Colonic mucosa (tissue), 4 donors: ENCODE measurements around the gene PDE1C. TPM values are rescaled to one million over a fixed set of nuclear protein-coding genes. Genes with fewer than 3 reads are reported as not detected.

Experiments used
- DNase-seq: peaks from one replicate; pipeline ENCODE4 v3.0.0-alpha.2; 2020
- H3K27ac ChIP-seq: fragments of 200-600 bp; one replicate; pipeline ENCODE4 v1.8.0; 2021
- H3K27me3 ChIP-seq: fragments of 200-600 bp; one replicate; pipeline ENCODE4 v1.8.0; 2021
- H3K36me3 ChIP-seq: fragments of 200-600 bp; one replicate; pipeline ENCODE4 v1.8.0; 2021
- H3K4me1 ChIP-seq: fragments of 200-600 bp; one replicate; pipeline ENCODE4 v1.8.0; 2021; ENCODE audit warnings: mild to moderate bottlenecking
- H3K4me3 ChIP-seq: fragments of 200-600 bp; one replicate; pipeline ENCODE4 v1.8.0; 2021
- H3K9ac ChIP-seq, 2 donors: one replicate each; pipeline ENCODE4 v1.7.0; 2013; ENCODE audit warnings: control low read depth in 2 of 2, low read depth in 2 of 2, low read length in 2 of 2
- H3K9me3 ChIP-seq: fragments of 200-600 bp; one replicate; pipeline ENCODE4 v1.8.0; 2021
- intact Hi-C: fragments of 100-400 bp; cut with DNase I; formaldehyde crosslinking; loops from one replicate; pipeline ENCODE4 v1.14.1; 2022
- total RNA-seq, 2 donors: library from RNA; stranded (reverse); fragmentation: NEBNext Ultra II Directional in 1 of 2; extraction: Animal tissue kit (Norgen Biotek cat#: 25700) in 1 of 2; gene quantifications; one replicate each; pipeline ENCODE4 v1.2.1, GENCODE V29; 2021
- TF ChIP-seq, protein P1 (sequence below): fragments of 200-600 bp; IDR thresholded peaks from one replicate; pipeline ENCODE4 v1.8.0; 2022; ENCODE audit warnings: antibody characterized with exemption, mild to moderate bottlenecking
- donor health status: healthy.
- donor health status: DM: no; HTN: no; CAD: no.
- donor health status: DM: no; HTN: no; CAD: no.

Gene PDE1C
- total RNA-seq, 2 donors from 2014 or later = 1.2 to 2.7 TPM

DNA sequence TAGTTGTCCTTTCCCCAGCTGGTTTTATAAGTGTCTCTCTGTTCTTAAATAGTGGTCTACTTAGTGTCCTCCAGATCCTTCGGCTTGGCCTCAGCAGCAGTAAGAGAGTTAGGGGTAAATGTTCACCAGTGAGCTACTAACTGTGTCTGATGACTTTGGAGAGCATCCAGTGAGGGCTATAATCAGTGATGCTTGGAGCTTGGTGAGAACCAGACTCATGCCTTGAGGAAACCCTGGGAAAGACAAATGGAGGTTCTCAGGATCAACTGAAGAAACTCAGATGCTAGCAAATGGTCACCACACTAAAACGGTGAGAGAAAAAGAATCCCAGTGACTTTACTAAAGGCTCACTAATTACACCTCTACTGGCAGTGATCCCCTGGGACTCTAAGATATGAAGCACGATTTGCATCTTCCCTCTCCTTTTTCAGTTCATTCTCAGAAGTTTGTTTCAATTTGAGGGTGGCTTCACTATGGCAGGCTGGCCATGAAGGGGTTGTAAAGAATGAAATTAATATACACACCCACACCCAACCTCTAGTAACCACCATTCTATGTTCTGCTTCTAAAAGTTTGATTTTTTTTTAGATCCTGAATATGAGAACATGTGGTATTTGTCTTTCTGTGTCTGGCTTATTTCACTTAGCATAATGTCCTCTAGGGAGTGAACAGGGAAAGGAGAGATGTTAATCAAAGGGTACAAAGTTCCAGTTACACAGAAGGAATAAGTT lies 177.9 kb downstream of the PDE1C start:
- no peak for DNase-seq
- H3K27me3 ChIP-seq = no peaks in the 10 kb centered on the region
- no peaks in the 10 kb centered on the region for H3K9me3 ChIP-seq
- no peaks in the 10 kb centered on the region for H3K4me1 ChIP-seq
- H3K9ac ChIP-seq = no peak overlapping the region
- H3K27ac ChIP-seq = no peak overlapping the region
- intact Hi-C loops = no loop called here
- TF ChIP-seq, protein P1, sequence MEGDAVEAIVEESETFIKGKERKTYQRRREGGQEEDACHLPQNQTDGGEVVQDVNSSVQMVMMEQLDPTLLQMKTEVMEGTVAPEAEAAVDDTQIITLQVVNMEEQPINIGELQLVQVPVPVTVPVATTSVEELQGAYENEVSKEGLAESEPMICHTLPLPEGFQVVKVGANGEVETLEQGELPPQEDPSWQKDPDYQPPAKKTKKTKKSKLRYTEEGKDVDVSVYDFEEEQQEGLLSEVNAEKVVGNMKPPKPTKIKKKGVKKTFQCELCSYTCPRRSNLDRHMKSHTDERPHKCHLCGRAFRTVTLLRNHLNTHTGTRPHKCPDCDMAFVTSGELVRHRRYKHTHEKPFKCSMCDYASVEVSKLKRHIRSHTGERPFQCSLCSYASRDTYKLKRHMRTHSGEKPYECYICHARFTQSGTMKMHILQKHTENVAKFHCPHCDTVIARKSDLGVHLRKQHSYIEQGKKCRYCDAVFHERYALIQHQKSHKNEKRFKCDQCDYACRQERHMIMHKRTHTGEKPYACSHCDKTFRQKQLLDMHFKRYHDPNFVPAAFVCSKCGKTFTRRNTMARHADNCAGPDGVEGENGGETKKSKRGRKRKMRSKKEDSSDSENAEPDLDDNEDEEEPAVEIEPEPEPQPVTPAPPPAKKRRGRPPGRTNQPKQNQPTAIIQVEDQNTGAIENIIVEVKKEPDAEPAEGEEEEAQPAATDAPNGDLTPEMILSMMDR = no peak
- H3K4me3 ChIP-seq = no peak overlapping the region
- no peaks in the 10 kb centered on the region for H3K36me3 ChIP-seq

DNA sequence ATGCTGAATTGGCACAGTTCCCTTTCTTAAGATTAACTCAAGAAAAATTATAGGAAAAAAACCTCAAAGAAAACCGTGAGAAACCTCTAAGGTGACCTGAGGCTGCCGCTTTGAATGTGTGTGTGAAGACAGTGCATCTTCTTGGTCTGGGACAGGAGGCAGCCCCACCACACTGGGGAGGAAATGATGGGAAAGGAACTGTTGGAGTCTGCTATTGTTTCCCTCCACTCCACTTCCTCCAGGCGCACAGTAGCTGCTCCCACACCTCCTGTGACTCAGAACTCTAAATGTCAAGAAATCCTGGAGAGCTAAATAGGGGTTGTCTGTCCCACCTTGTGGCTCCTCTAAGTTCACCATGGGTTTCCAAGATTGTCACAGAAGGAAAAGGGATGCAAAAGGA lies 179.4 kb downstream of the PDE1C start:
- intact Hi-C loops = no loop called here
- TF ChIP-seq, protein P1 = no peak
- no peaks in the 10 kb centered on the region for H3K4me1 ChIP-seq
- H3K36me3 ChIP-seq = no peaks in the 10 kb centered on the region
- no peak for DNase-seq
- H3K27ac ChIP-seq = no peak overlapping the region
- H3K9me3 ChIP-seq = no peaks in the 10 kb centered on the region
- no peak overlapping the region for H3K4me3 ChIP-seq
- no peaks in the 10 kb centered on the region for H3K27me3 ChIP-seq
- H3K9ac ChIP-seq = no peak overlapping the region

DNA sequence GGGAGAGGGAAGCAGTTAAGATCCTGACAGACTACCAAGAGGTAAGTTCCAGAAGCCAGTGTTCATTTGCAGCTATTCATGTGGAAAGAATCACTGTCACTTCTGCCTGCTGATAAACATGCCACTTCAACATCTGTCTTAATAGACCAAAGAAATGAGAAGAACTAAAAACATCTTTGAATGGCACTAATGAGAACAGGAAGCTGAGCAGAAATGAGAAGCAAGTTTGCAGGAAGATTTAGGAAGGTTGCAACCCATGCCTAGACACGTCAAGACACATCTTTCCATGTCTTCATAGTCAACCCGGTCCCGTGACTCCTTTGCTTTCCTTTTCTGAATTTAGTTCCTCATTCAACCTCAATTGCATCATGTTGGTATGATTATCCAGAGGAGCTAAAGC lies 180.0 kb downstream of the PDE1C start:
- intact Hi-C loops = no loop called here
- no peak for DNase-seq
- Histone ChIP-seq H3K27me3 (no peaks in the 10 kb centered on the region), H3K4me1 (no peaks in the 10 kb centered on the region), H3K9ac (no peak overlapping the region), H3K9me3 (no peaks in the 10 kb centered on the region), H3K4me3 (no peak overlapping the region), H3K36me3 (no peaks in the 10 kb centered on the region), H3K27ac (no peak overlapping the region)
- TF ChIP-seq, protein P1 = no peak

DNA sequence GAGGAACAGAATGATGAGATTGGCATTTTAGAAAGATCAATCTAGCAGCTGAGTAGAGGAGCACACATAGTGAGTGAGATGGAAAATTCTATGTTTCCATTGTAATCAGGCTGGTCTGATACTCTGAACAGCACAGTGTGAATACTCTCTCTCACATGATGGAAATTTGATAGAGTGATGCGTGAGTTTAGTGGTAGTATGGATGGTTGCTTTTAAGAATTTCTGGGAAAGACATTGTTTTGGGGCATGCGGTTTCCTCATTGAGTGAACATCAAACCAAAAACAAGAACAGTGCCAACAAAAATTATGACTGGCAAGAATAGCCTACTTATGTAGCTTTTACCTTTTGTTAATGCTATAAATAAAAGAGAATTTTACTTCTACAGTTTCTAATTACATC lies 183.2 kb downstream of the PDE1C start:
- intact Hi-C loops = no loop called here
- Histone ChIP-seq H3K9me3 (no peaks in the 10 kb centered on the region), H3K27me3 (no peaks in the 10 kb centered on the region), H3K27ac (no peak overlapping the region), H3K9ac (no peak overlapping the region), H3K36me3 (no peaks in the 10 kb centered on the region), H3K4me1 (no peaks in the 10 kb centered on the region), H3K4me3 (no peak overlapping the region)
- TF ChIP-seq, protein P1 = no peak
- DNase-seq = no peak

DNA sequence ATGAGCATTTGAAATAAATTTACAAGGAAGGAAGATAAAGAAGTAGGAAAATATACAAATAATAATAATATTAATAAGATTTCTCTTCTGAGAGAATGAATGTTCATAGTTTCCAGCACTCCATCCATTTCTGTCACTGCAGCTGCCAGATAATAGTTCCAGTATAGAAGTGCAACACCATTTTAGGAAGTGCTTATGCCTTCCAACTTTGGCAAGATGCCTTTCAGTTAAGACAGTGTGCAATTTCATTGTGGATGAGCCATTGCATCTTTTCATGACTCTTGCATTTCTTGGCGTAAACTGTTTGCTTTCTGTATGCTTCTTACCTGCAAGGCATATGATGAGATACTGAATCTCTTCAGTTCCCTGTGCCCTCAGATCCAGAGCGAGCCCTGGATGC lies 185.0 kb downstream of the PDE1C start:
- TF ChIP-seq, protein P1 = no peak
- Histone ChIP-seq H3K4me3 (no peak overlapping the region), H3K4me1 (no peaks in the 10 kb centered on the region), H3K27ac (no peak overlapping the region), H3K27me3 (no peaks in the 10 kb centered on the region), H3K36me3 (no peaks in the 10 kb centered on the region), H3K9me3 (no peaks in the 10 kb centered on the region), H3K9ac (no peak overlapping the region)
- intact Hi-C loops = no loop called here
- DNase-seq = no peak
